Vagina (tissue), 2 donors: ENCODE results near the gene ZNF622.

Source experiments
- POLR2AphosphoS5 ChIP-seq, 2 donors: sonication (generic); formaldehyde crosslinking; IDR thresholded peaks; one replicate each; pipeline ENCODE4 v1.9.0; 2017; ENCODE audit warnings: antibody characterized with exemption in 2 of 2, mild to moderate bottlenecking in 2 of 2, low read depth in 1 of 2; ENCODE audit not compliant: insufficient read depth in 1 of 2
- TF ChIP-seq, protein P1 (sequence below), 3 experiments: fragments of 450-650 bp in 2 of 3; fragments of 200-600 bp in 1 of 3; sonication (generic) in 1 of 3; IDR thresholded peaks; one replicate each; pipeline ENCODE4 v1.5.1; 2017 to 2019; ENCODE audit warnings: antibody characterized with exemption in 3 of 3, mild to moderate bottlenecking in 2 of 3, moderate library complexity in 2 of 3

DNA sequence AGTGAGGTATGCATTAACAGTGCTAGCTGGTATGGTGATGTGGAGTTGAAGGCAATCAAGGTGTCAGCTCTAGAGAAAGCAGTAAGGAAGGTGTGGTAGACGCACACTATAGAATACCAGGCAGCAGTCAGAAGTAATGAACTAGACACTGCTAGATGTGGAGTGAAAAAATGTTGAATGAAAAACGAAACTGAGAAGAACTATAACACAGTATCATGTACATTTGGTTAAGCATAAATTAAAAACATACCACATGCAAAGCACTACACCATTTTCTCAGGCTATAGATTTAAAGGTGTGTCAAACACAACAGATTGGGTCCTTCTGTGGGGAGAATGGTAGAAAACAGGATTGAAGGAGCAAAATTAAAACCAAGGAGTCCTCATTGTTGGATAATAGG lies 15.4 kb downstream of the ZNF622 start:
- TF ChIP-seq, protein P1, sequence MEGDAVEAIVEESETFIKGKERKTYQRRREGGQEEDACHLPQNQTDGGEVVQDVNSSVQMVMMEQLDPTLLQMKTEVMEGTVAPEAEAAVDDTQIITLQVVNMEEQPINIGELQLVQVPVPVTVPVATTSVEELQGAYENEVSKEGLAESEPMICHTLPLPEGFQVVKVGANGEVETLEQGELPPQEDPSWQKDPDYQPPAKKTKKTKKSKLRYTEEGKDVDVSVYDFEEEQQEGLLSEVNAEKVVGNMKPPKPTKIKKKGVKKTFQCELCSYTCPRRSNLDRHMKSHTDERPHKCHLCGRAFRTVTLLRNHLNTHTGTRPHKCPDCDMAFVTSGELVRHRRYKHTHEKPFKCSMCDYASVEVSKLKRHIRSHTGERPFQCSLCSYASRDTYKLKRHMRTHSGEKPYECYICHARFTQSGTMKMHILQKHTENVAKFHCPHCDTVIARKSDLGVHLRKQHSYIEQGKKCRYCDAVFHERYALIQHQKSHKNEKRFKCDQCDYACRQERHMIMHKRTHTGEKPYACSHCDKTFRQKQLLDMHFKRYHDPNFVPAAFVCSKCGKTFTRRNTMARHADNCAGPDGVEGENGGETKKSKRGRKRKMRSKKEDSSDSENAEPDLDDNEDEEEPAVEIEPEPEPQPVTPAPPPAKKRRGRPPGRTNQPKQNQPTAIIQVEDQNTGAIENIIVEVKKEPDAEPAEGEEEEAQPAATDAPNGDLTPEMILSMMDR (IDR thresholded peaks at IDR 0.05), result no peak
- TF ChIP-seq POLR2AphosphoS5 (IDR thresholded peaks at IDR 0.05; ENCODE audit: insufficient read depth in 1 of 2, low read depth in 1 of 2), result no peak
